Astrocyte (in vitro differentiated cells and primary cell): ENCODE measurements around the gene AK5.

Source experiments
- EZH2 ChIP-seq: IDR thresholded peaks from 2 replicates; pipeline ENCODE4 v1.6.1; 2012; ENCODE audit warnings: mild to moderate bottlenecking, low read length, inconsistent platforms; ENCODE audit not compliant: insufficient read depth
- TF ChIP-seq, protein P1 (sequence below): IDR thresholded peaks from 2 replicates; pipeline ENCODE4 v1.5.1; 2011; ENCODE audit warnings: low read depth, mild to moderate bottlenecking, inconsistent platforms, low read length, moderate library complexity; ENCODE audit not compliant: insufficient read depth

DNA sequence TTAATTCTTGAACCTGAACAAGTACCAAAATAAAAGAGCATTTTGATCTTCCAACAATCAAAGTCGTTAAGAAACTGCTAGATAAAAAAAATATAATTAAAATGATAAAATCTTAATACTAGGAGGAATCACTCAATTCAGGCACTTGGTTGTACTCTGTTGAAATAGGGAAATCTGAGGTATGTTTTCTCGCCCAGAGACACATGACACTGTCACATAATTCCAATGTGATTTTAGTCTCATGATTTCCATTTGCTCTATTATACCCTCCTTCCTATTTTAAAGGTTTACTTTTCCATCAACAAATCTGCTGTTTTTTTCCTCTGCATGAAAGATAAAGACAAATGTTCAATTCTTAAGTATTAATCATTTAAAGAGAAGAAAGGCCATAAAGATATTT lies 303.1 kb downstream of the AK5 start:
- TF ChIP-seq, protein P1, sequence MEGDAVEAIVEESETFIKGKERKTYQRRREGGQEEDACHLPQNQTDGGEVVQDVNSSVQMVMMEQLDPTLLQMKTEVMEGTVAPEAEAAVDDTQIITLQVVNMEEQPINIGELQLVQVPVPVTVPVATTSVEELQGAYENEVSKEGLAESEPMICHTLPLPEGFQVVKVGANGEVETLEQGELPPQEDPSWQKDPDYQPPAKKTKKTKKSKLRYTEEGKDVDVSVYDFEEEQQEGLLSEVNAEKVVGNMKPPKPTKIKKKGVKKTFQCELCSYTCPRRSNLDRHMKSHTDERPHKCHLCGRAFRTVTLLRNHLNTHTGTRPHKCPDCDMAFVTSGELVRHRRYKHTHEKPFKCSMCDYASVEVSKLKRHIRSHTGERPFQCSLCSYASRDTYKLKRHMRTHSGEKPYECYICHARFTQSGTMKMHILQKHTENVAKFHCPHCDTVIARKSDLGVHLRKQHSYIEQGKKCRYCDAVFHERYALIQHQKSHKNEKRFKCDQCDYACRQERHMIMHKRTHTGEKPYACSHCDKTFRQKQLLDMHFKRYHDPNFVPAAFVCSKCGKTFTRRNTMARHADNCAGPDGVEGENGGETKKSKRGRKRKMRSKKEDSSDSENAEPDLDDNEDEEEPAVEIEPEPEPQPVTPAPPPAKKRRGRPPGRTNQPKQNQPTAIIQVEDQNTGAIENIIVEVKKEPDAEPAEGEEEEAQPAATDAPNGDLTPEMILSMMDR = no peak
- no peak for TF ChIP-seq EZH2
